Panc1 (cell line): ENCODE measurements around the gene COMMD9. TPM values are rescaled to one million over a fixed set of nuclear protein-coding genes. Genes with fewer than 3 reads are reported as not detected.
"Not testable (repeated sequence)": the region's sequence is repeated elsewhere in the genome, so short reads cannot be mapped to it uniquely, and the experiment has no call there.

Experiments used
- ATAC-seq: fragments of 200-7000 bp; cut with Tn5 transposase; 2 replicates; pipeline ENCODE4 v1.9.1; 2020; ENCODE audit warnings: mild to moderate bottlenecking, moderate library complexity
- BruUV-seq: library from RNA; stranded (reverse); fragments of 400-500 nt; replicated peaks from 2 replicates; lab custom pipeline; 2021; lab: Mats Ljungman, UMichigan
- CTCF ChIA-PET: fragments of 300-600 bp; sonication (Branson Sonifier 250); formaldehyde crosslinking; loops from one replicate; lab custom pipeline; 2022; ENCODE audit warnings: antibody characterized with exemption; lab: Charles Lee
- POLR2A ChIA-PET: fragments of 300-600 bp; sonication (Branson Sonifier 250); formaldehyde crosslinking; loops from one replicate; lab custom pipeline; 2022; ENCODE audit warnings: antibody characterized with exemption; lab: Charles Lee
- DNase-seq: peaks from one replicate; pipeline ENCODE4 v3.0.0-alpha.2; 2010; ENCODE audit warnings: low read depth, low spot score
- H3K27ac ChIP-seq: 2 replicates; pipeline ENCODE4 v1.5.1; 2011; ENCODE audit warnings: mild to moderate bottlenecking, low read length, inconsistent platforms
- H3K27me3 ChIP-seq: fragments of 200-500 bp; sonication (Bioruptor generic); 2 replicates; pipeline ENCODE4 v1.6.0; 2014; ENCODE audit warnings: low read length, inconsistent platforms; ENCODE audit not compliant: control insufficient read depth, insufficient read depth
- H3K36me3 ChIP-seq: fragments of 200-500 bp; sonication (Bioruptor generic); 2 replicates; pipeline ENCODE4 v1.5.1; 2014; ENCODE audit warnings: inconsistent platforms, mild to moderate bottlenecking, low read length, moderate library complexity; ENCODE audit not compliant: control insufficient read depth, insufficient read depth
- H3K4me1 ChIP-seq: 2 replicates; pipeline ENCODE4 v1.5.1; 2011; ENCODE audit warnings: inconsistent platforms, mild to moderate bottlenecking, low read length, moderate library complexity; ENCODE audit not compliant: control insufficient read depth, insufficient read depth
- H3K4me3 ChIP-seq, 2 experiments: 2 replicates each; pipeline ENCODE4 v1.5.1; 2011 to 2012; ENCODE audit warnings: low read depth in 2 of 2, low read length in 2 of 2, mild to moderate bottlenecking in 2 of 2, inconsistent platforms in 1 of 2, moderate library complexity in 1 of 2
- H3K9me3 ChIP-seq: fragments of 200-500 bp; sonication (Bioruptor generic); 2 replicates; pipeline ENCODE4 v1.5.1; 2014; ENCODE audit warnings: low read depth, mild to moderate bottlenecking, inconsistent platforms, low read length, moderate library complexity; ENCODE audit not compliant: control insufficient read depth, insufficient read depth
- CTCF ChIP-seq: fragments of 450-650 bp; IDR thresholded peaks from 2 replicates; pipeline ENCODE4 v1.5.1; 2017; ENCODE audit warnings: mild to moderate bottlenecking
- POLR2AphosphoS5 ChIP-seq: IDR thresholded peaks from 2 replicates; pipeline ENCODE4 v1.6.1; 2012; ENCODE audit warnings: mild to moderate bottlenecking, low read depth, low read length, moderate library complexity
- REST ChIP-seq, 2 experiments: IDR thresholded peaks; 2 replicates each; pipeline ENCODE4 v1.6.1; 2011 to 2012; ENCODE audit warnings: low read depth in 2 of 2, control low read depth in 1 of 2, low read length in 1 of 2, mild to moderate bottlenecking in 1 of 2, moderate library complexity in 1 of 2; ENCODE audit not compliant: insufficient read depth in 1 of 2
- SIN3A ChIP-seq: IDR thresholded peaks from 2 replicates; pipeline ENCODE4 v1.6.1; 2012; ENCODE audit warnings: low read depth, mild to moderate bottlenecking, low read length, moderate library complexity, borderline replicate concordance; ENCODE audit not compliant: insufficient read depth
- TCF7L2 ChIP-seq: IDR thresholded peaks from 2 replicates; pipeline ENCODE4 v1.6.1; 2011; ENCODE audit warnings: mild to moderate bottlenecking, low read depth, low read length, inconsistent platforms
- in situ Hi-C: cut with HindIII; loops from 2 replicates; pipeline ENCODE4 v1.10.0; 2016; ENCODE audit warnings: low sequenced_read_pairs, low pct_unique_long_range_greater_than_20kb
- intact Hi-C: fragments of 100-400 bp; cut with micrococcal nuclease; formaldehyde crosslinking; loops from one replicate; pipeline ENCODE4 v1.10.0; 2022; ENCODE audit not compliant: unreplicated experiment
- total RNA-seq: library from RNA; stranded (reverse); gene quantifications from one replicate; pipeline ENCODE4 v1.2.1, GENCODE V29; 2021; ENCODE audit not compliant: unreplicated experiment

Gene COMMD9
- total RNA-seq, 1 experiment from 2014 or later: 41.8 TPM

- Histone ChIP-seq H3K36me3 (no peaks in the 10 kb centered on the region), H3K4me1 (no peaks in the 10 kb centered on the region), H3K9me3 (no peaks in the 10 kb centered on the region), H3K4me3 (no peak overlapping the region), H3K27me3 (peaks cover 12% of the 10 kb centered on the region), H3K27ac (no peak overlapping the region)
- TF ChIP-seq SIN3A (no peak), CTCF (no peak), POLR2AphosphoS5 (no peak), REST (IDR thresholded peaks at IDR 0.05; ENCODE audit: insufficient read depth in 1 of 2, low read depth in 2 of 2, low read length in 1 of 2) (no peak), TCF7L2 (no peak)
- CTCF ChIA-PET: interaction anchor here (0.6 to 0.9 kb wide), 2 partner anchors 42 to 104 kb away, joined by 4 to 7 read pairs; no protein-coding TSS in a partner anchor
- DNase-seq: no peak
- ATAC-seq: no peak
- POLR2A ChIA-PET: no interaction called here
- intact Hi-C loops (no loop called here), in situ Hi-C loops (no loop called here)
- no TSS peak for BruUV-seq
These were observed 37.5 kb upstream of the COMMD9 start for GRCh38 chr11:36326524-36327419.

GRCh38 chr11:36325403-36325802, 36.2 kb upstream of the COMMD9 start:
- H3K4me3 ChIP-seq, H3K9me3 ChIP-seq, CTCF ChIA-PET, ATAC-seq, BruUV-seq, in situ Hi-C loops, H3K4me1 ChIP-seq, DNase-seq, POLR2A ChIA-PET, intact Hi-C loops, H3K36me3 ChIP-seq, H3K27ac ChIP-seq, H3K27me3 ChIP-seq: not testable (repeated sequence)

GRCh38 chr11:36324956-36325355, 35.7 kb upstream of the COMMD9 start:
- H3K36me3 ChIP-seq, H3K4me3 ChIP-seq, in situ Hi-C loops, DNase-seq, CTCF ChIA-PET, H3K4me1 ChIP-seq, POLR2A ChIA-PET, H3K27ac ChIP-seq, BruUV-seq, H3K9me3 ChIP-seq, H3K27me3 ChIP-seq, ATAC-seq, intact Hi-C loops: not testable (repeated sequence)
